Skeletal muscle cell (primary cell): ENCODE measurements around the gene ATF7.
A peak's percentile ranks its signal among the peaks of the same experiment; 100 is the strongest.

Source experiments
- DNase-seq: peaks from one replicate; pipeline ENCODE4 v3.0.0-alpha.2; 2010; ENCODE audit warnings: low read depth
- H3K4me3 ChIP-seq: 2 replicates; pipeline ENCODE4 v1.5.1; 2011; ENCODE audit warnings: low read depth, mild to moderate bottlenecking, control low read depth, low read length, moderate library complexity

Gene ATF7

DNA sequence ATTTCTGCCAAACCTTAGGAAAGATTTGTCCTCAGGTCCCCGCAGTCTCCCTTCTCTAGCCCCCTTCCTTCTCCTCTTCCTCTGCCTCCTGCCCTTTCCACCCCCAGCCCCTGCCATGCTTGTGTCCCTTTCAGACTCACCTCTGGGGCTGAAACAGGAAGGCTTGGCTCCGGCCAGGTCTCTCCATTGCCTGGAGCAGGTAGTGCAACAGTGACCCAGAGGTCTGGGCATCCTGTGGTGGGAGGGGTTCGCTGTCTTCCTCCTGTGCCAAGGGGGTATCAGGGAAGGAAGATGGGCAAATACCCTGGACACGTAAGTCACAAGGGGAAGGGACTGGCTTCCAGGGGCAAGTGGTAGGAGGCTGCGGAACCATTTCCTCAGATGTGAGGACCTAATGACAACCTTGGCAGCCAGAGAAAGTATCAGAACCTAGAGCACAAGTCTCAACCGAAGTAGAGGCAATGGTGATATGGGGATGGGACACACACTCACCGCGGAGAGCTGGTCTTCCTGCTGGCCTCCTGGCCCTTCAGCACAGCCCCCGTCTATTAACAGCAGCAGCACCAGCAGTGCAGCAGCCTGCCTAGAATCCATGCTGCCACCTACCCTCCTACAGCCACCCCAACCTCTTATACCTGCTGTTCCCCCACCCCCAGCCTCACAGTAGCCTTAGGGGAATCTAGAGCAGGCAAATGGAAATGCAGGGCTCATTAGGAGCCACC is 119.1 kb downstream of the ATF7 start, which contains the start of gene NPFF:
Gene NPFF (minus strand): TSS at position 604 of the 722 bp plus-strand sequence. CDS start 10 bp downstream, at position 594.
- no peak for DNase-seq
- no peak within 1 kb of the TSS for H3K4me3 ChIP-seq

DNA sequence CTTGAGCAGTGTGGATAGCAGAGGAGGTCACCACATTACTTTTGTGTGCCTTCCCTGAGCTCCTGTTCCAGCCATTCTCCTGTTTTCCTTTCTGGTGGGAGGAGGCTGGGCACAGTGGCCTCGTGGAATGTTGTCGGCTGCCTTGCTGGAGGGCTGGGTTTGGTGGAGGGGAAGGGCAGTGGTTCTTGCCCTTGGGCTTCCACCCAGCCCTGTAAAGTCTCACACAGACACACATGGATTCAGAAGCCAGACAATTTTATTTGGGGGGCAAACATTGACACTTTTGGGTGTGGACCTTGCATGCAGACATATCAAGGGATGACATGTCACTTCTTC is 119.8 kb downstream of the ATF7 start:
- no peak overlapping the region for H3K4me3 ChIP-seq
- no peak for DNase-seq

GRCh38 chr12:53505555-53506449 is 120.4 kb downstream of the ATF7 start:
- DNase-seq, result no peak
- H3K4me3 ChIP-seq, result no peak overlapping the region

DNA sequence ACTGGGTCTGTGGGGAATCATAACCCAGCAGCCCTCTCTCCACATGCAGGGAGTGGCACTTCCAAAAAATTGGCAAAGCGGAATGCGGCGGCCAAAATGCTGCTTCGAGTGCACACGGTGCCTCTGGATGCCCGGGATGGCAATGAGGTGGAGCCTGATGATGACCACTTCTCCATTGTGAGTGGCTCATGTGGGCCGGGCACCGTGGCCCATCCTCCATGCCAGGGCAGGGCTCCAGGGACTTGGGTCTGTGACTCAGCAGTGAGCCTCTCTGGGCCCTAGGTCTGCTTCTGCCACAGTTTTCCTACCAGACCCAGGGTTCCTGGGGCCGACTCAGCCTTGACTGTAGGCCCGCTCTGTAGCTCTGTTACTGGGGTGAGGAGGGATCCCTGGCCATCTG is 121.1 kb downstream of the ATF7 start:
- DNase-seq, result no peak

DNA sequence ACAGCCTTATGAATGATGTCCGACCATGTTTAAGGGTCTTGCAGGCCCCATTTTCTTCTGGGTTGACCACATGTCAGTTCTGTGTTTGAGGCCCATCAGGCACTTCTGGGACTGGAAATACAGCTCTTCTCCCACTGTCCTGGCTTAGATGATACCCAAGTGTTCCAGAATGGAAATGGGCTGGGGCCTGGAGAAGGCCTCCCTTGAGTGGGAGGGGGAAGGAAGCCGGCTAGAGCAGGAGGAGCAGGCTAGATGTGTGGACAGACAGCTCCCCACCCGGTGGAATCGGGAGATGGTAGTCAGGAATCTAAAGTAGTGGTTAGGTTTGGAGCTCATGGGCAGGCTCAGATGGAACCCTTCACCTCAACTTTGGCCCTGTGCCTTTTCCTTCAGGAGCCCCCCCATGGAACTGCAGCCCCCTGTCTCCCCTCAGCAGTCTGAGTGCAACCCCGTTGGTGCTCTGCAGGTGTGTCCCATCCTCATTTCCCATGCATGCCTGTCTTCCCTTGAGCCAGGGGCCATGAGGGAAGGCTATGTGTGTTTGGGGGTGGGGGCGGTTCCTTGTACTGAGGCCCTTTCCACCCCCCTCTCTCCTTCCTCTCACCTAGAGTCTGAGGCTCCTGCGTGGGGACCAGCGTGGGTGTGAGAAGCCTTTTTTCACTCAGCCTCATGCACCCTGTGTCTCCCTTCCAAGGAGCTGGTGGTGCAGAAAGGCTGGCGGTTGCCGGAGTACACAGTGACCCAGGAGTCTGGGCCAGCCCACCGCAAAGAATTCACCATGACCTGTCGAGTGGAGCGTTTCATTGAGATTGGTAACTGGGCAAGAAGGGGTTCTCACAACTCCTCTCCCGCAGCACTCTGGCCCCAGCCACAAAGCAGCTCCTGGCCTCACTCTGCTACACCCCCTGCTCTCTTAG is 121.9 kb downstream of the ATF7 start:
- no peak overlapping the region for H3K4me3 ChIP-seq

More for the DNA sequence above, 121.1 kb downstream of the ATF7 start:
- H3K4me3 ChIP-seq, result no peak overlapping the region

DNA sequence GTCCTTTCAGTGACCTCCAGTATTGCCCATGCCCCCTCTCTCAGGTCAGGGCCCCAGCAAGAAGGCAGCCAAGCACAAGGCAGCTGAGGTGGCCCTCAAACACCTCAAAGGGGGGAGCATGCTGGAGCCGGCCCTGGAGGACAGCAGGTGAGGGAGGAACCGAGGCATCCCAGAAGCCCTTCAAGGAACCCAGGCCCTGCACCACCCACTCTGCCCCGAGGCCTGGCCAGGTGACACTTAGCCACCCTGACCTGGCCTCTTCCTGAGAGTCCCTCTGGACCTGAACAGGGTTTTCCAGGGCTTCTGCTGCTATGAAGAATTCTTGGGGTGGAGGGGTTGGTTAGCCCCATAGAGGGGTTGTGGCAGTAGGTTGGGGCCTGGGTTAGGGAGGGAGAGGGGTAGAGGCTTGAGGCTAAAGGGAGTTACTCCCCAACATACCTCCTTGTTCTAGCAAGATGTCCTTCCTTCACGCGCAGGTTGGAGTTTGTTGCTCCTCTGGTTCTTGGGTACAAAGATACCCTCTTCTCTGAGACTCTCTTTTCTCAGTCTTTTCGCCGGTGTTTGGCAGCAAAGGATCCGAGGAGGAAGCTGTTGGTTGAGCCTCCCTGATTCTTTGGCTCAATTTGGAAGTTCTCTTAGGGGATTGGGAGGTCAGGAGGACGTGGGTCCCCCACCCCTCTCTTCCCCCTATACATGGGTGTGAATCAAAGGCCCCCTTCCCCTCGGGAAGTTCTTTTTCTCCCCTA is 123.0 kb downstream of the ATF7 start:
- no peak overlapping the region for H3K4me3 ChIP-seq

More for the DNA sequence above, 121.9 kb downstream of the ATF7 start:
- DNase-seq, result no peak

DNA sequence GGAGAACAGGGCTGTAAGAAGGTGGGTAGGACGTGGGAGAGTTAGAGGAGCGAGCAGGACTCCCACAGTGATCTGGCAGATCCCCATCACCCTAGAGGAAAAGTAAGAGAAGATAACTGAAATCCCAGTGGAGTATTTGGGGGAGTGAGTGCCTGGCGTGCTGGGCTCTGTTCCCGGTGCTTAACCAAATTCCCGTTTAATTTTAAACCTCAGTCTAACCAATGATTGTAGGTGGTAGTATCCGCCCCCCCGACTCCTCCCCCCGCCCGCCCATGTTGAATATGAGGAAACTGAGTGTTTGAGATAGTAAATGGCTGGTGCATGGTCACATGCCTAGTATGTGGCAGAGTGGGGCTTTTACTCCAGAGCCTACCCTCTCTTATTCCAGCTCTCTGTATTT is 123.9 kb downstream of the ATF7 start:
- no peak overlapping the region for H3K4me3 ChIP-seq
- no peak for DNase-seq

More for the DNA sequence above, 123.0 kb downstream of the ATF7 start:
- no peak for DNase-seq

DNA sequence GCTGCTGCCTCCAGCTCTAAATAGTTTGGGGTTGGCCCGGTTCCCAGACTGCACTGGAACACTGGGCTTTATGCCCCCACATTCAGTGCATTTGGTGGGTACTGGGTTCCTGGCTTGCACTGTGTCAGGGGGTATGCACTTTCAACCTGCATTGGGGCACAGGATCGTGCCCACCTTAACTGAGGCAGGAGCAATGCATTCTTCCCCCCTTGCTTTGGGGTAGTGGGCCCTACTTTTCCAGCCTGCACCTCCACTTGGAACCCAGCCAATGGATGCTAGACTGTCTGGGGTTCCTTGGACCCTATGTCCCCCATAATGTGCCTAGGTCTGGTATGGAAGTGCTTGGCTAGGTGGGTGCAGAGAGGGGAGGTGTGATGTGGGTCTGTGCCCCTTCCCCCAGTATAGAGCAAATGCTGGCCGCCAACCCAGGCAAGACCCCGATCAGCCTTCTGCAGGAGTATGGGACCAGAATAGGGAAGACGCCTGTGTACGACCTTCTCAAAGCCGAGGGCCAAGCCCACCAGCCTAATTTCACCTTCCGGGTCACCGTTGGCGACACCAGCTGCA is 124.5 kb downstream of the ATF7 start:
- DNase-seq, result no peak
- peak overlapping the region; percentile 77 for H3K4me3 ChIP-seq

- H3K4me3 ChIP-seq, result peak within 1 kb of the TSS; percentile 77
- peak; percentile 99 for DNase-seq
Measured at GRCh38 chr12:53500776-53501614, 125.2 kb downstream of the ATF7 start, which contains the start of gene TARBP2. TSS of gene TARBP2 (plus strand) at chr12:53501283. CDS start at chr12:53501409, 126 bp downstream.

DNA sequence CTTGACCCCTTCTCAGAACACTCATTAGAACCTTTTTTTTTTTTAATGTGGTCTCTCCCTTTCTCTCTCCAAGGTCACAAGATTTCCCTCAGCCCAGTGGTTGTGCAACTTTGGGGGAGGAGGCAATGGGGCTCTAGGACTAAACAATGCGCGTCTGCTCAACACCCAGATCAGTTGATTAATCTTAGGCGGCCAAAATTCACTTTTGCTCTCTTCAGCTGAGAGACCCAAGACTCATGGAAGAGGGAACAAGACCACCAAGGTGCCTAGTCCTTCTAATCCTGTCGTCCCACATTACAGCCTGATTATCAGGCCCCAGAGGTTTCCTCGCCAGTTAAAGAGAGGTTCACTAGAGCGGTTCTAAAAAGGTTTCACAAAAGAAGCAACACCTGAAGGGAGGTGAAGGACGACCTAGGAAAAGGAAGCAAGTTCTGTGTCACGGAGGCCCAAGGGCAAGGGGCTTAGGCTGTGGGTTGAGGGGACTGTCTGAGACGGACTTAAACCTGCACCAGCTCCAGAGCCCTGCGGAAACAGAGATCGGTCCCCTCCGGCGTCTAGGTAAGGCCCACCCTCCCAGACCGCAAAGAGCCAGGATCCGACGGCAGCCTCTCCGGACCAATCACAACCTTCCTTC is 125.9 kb downstream of the ATF7 start:
- no peak for DNase-seq
- peak overlapping the region; percentile 77 for H3K4me3 ChIP-seq

- DNase-seq, result no peak
- peak within 1 kb of the TSS; percentile 77 for H3K4me3 ChIP-seq
Measured at GRCh38 chr12:53499266-53500141, 126.7 kb downstream of the ATF7 start, which contains the start of gene MAP3K12. TSS of gene MAP3K12 (minus strand) at chr12:53499458. CDS start at chr12:53487391, 12,067 bp downstream.

DNA sequence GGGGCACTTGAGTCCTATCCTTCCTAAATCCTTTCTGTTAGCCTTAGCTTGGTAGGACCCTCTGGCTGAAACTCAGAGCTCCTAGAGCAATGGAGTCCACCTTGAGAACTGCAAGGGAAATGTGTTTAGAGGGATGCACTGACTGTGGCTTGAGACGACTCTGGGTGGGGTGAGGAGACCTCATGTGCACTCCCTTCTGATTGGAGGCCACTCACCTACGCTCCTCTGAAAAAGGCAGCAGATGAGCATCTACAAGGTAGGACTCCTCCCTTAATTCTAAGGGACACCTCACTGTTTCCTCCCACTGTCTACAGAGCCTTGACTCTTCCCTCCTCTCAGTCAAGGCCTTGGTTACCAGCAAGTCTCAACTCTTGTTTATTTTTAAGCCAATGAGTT is 127.9 kb downstream of the ATF7 start:
- peak overlapping the region; percentile 77 for H3K4me3 ChIP-seq

GRCh38 chr12:53497461-53497860 is 128.7 kb downstream of the ATF7 start:
- no peak overlapping the region for H3K4me3 ChIP-seq
- no peak for DNase-seq

More for the DNA sequence above, 127.9 kb downstream of the ATF7 start:
- no peak for DNase-seq

DNA sequence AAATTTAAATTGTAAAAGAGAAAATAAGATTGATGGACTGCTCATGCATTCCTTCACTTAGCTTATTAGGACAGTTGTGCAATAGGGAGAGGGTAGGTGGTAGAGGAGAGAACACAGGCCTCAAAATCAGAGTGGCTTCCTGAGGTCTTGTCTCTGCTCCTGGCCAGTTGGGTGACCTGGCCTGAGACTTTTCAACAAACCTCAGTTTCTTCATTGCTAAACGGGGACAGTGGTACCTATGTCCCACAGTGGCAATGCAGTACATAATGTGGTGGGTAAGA is 129.5 kb downstream of the ATF7 start:
- peak overlapping the region; percentile 8 for H3K4me3 ChIP-seq
- no peak for DNase-seq

DNA sequence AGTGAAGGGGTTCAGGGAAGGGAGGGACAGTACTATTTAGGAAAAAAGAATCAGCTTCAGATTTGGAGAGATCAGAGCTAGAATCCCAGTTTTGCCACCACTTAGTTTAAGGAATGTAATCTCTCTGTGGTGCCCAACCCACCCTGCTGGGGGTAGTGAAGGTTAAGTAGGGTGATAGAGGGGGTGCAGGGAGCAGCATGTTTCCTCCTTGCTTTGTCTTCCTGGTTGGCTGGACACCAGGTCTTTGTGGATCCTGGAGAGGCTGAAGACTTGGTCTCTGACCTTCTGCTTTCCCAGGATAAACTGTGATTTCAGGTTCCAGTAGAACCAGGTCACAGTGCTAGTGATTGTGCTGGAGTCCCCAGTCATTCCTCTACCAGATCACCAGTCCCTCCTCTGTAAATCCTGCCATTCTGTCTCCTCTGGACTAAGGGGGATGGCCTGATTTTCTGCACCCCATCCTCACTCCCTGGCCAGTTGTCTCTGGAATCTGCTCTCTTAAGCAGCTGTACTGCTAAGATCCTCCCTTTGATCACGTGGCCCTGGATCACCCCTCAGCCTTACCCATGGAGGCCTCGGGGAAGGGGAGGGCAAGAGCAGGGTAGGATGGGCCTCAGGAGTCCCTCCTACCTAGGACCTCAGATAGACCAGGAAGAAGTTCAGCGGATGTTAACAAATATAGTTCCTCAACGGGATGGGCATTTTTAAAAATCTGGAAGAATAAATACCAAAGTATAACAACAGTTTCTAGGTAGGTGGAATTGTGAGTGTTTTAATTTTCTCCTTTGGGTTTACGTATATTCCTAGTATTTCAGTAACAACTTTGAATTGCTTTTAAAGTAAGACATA is 130.1 kb downstream of the ATF7 start:
- H3K4me3 ChIP-seq, result peak overlapping the region; percentile 8
- peak; percentile 70 for DNase-seq
